VCaP (cell line): ENCODE data around the gene DGLUCY.

Source experiments
- H3K27ac ChIP-seq: fragments of 450-650 bp; 2 replicates; pipeline ENCODE4 v1.5.1; 2017
- CTCF ChIP-seq: fragments of 450-650 bp; conservative IDR thresholded peaks from 2 replicates; pipeline ENCODE4 v1.5.1; 2017; ENCODE audit warnings: mild to moderate bottlenecking, moderate library complexity

DGLUCY gene

GRCh38 chr14:91257328-91258010, 143.6 kb downstream of the DGLUCY start:
- TF ChIP-seq CTCF: no peak
- H3K27ac ChIP-seq: peak overlapping the region; percentile 5; the same call in 1 of the 2 replicates

GRCh38 chr14:91258011-91258618, 144.2 kb downstream of the DGLUCY start:
- H3K27ac ChIP-seq: no peak overlapping the region
- TF ChIP-seq CTCF: no peak

- H3K27ac ChIP-seq: no peak overlapping the region
- TF ChIP-seq CTCF: no peak
Measured at GRCh38 chr14:91258876-91259275, 145.0 kb downstream of the DGLUCY start.

GRCh38 chr14:91261115-91261514, 147.2 kb downstream of the DGLUCY start:
- no peak for TF ChIP-seq CTCF
- H3K27ac ChIP-seq: no peak overlapping the region

- no peak for TF ChIP-seq CTCF
- no peak overlapping the region for H3K27ac ChIP-seq
Measured at GRCh38 chr14:91261986-91262549, 148.2 kb downstream of the DGLUCY start.

GRCh38 chr14:91263329-91263728, 149.5 kb downstream of the DGLUCY start:
- no peak for TF ChIP-seq CTCF
- no peak overlapping the region for H3K27ac ChIP-seq
